ENCODE data around the gene SERPINB4.
"Not testable (repeated sequence)": the region's sequence is repeated elsewhere in the genome, so short reads cannot be mapped to it uniquely, and the experiment has no call there.

Gene SERPINB4

DNA sequence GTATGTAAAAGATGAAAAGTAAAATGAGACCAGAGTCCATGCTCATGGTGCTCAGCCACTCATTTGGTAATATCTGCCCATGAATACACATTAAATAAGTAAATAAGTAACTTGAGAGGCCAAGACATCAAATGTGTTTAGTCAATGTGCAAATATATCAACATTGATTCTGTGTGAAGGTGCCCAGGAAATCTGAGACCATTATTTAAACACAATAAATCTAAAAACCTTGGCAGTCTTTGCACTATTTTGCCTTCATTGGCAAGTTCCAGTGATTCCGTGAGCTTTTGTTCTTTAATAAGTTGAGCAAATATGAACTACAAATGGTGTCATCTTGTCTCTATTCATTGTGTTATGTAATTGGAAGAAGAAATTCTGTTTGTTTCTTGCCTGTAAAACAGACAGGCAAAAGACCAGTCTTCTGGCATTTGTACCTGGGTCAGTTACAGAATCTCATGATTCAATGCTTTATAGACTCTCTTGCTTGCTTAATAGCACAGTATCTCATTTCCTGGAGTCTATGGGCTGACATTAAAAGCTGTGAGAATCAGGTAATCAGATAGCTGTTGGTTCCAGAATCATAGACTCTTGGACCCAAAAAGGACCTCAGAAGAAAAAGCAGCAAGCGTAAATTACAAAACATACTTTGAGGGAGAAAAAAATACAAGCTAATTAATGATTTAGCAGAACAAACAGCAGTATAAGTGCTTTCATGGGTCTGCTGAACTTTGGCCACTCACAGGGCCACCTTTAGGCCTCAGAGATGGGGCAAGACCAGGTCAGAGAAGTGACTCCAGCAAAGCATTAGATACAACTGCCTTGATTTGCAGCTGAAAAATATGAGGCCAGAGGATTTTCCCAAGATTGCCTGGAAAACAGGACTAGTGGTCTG, 37.6 kb upstream of the SERPINB4 start:
- H3K9me3 Mint-ChIP-seq, result peaks cover 2% of the 10 kb centered on the region
- TF ChIP-seq, protein P1, sequence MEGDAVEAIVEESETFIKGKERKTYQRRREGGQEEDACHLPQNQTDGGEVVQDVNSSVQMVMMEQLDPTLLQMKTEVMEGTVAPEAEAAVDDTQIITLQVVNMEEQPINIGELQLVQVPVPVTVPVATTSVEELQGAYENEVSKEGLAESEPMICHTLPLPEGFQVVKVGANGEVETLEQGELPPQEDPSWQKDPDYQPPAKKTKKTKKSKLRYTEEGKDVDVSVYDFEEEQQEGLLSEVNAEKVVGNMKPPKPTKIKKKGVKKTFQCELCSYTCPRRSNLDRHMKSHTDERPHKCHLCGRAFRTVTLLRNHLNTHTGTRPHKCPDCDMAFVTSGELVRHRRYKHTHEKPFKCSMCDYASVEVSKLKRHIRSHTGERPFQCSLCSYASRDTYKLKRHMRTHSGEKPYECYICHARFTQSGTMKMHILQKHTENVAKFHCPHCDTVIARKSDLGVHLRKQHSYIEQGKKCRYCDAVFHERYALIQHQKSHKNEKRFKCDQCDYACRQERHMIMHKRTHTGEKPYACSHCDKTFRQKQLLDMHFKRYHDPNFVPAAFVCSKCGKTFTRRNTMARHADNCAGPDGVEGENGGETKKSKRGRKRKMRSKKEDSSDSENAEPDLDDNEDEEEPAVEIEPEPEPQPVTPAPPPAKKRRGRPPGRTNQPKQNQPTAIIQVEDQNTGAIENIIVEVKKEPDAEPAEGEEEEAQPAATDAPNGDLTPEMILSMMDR (IDR thresholded peaks at IDR 0.05; ENCODE audit: unreplicated experiment in 3 of 3), result no peak
- no peaks in the 10 kb centered on the region for H3K4me1 Mint-ChIP-seq
- no peaks in the 10 kb centered on the region for H3K36me3 Mint-ChIP-seq (ENCODE audit: low read depth)
- no peak overlapping the region for H3K4me3 Mint-ChIP-seq
- H3K27me3 Mint-ChIP-seq (ENCODE audit: low read depth), result no peaks in the 10 kb centered on the region
- peak overlapping the region in 1 of 3 experiments; percentile 28 for H3K27ac Mint-ChIP-seq

DNA sequence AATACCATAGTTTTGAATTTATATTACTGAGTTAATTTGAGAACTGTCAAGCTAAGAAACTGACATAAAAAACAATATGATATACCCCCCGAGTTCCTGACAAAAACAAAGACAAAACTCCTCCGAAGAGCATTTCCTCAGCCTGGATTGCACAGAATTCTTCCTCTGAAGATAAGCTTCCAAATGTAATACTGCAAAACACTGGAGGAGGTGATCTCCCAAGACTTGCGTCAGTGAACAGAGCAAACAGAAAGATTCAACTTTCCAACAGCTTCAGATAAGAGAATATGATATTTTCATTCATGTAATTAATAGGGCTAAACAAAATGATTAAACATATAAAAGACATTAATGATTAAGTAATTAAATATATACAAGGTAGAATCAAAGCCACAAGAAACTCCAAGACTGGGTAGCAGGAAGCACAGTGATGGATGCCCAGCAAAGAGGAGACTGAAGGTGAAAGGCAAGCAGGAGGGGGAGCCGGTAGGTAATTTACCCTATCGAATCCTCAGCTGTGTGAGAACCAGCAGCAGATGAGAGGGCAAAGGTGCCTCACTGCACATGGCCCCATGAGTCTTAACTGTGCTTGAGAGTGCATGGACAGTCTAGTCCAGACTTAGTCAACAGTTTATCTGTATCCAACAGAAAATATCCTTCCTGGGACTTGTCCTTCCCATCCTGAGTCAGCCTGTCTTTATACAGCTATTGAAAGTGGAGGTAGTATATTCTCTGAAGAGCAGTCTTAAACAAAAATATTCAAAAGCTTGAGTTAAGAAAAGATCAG, 36.0 kb upstream of the SERPINB4 start:
- no peaks in the 10 kb centered on the region for H3K4me1 Mint-ChIP-seq

DNA sequence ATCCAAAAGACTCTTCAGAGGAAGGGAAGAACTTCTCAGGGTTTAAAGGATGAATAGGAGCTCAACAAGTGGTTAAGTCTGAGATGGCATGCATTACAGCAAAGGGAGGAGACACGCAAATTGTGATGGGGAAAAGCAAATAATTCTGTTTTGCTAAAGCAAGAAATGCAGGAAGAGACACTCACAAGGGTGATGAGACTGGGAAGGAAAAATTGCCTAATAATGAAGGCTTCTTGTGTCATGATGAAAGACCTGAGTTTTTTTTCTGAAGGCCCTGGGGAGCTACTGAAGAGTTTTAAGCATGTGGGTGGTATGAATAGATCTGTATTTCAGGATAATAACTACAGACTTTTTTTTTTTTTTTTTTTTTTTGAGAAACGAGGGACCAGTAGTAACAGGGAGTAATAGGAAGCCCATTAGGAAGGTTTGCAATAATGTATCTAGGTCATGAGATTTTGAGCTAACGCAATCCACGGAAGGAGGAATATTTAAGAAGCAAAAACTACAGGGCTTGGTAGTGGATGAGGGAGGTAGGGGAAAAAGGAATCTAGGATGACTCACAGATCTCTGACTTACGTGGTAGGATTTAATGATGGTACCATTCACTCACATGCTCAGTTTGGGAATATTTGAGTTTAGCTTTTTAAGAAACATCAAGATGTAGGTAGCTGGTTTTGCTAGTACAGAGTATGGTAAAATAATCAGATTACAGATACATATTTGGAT, 33.6 kb upstream of the SERPINB4 start:
- no peaks in the 10 kb centered on the region for H3K27me3 Mint-ChIP-seq (ENCODE audit: low read depth)
- H3K4me1 Mint-ChIP-seq, result no peaks in the 10 kb centered on the region
- no peaks in the 10 kb centered on the region for H3K9me3 Mint-ChIP-seq
- H3K27ac Mint-ChIP-seq, result no peak overlapping the region
- H3K36me3 Mint-ChIP-seq (ENCODE audit: low read depth), result no peaks in the 10 kb centered on the region
- H3K4me3 Mint-ChIP-seq, result no peak overlapping the region
- TF ChIP-seq, protein P1 (IDR thresholded peaks at IDR 0.05; ENCODE audit: unreplicated experiment in 3 of 3), result no peak

More for the DNA sequence above, 36.0 kb upstream of the SERPINB4 start:
- no peaks in the 10 kb centered on the region for H3K36me3 Mint-ChIP-seq (ENCODE audit: low read depth)
- TF ChIP-seq, protein P1 (IDR thresholded peaks at IDR 0.05; ENCODE audit: unreplicated experiment in 3 of 3), result no peak
- H3K27ac Mint-ChIP-seq, result no peak overlapping the region
- H3K27me3 Mint-ChIP-seq (ENCODE audit: low read depth), result no peaks in the 10 kb centered on the region
- no peak overlapping the region for H3K4me3 Mint-ChIP-seq
- no peaks in the 10 kb centered on the region for H3K9me3 Mint-ChIP-seq

DNA sequence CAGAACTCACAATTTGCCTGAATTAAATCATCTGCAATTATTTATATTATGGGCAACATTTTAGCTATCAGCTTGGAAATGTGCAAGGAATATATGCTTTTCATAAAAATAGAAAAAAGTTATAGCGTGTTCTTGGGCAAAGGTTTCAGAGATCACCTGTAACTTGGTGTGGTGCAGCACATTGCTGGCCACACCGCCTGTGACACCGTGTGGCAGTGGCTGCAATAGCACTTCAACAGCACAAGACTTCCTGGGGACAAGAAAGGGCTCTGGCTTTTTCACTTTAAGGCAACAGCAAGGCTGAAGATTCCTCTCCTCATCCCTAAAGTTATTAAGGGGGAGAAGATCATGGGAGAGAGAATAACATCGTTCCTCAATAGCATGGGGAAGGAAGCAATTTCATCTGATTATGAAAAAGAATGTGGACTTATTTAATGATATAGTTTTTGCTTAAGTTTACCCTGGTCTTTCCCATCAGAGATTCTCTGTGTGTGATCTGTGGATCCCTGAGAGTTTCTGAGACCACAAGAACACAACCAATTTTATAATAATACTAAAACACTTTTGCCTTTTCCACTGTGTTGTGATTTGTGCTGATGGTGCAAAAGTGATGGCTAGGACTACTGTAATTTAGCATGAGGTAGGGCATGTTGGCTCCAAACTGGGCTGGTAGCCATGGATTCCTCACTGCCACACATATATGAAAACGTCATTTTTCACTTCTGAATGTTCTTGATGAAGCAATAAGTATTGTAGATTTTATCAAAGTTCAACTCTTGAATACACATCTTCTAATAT, 32.7 kb upstream of the SERPINB4 start:
- Mint-ChIP-seq H3K4me3 (no peak overlapping the region), H3K9me3 (no peaks in the 10 kb centered on the region), H3K27me3 (ENCODE audit: low read depth) (no peaks in the 10 kb centered on the region), H3K36me3 (ENCODE audit: low read depth) (no peaks in the 10 kb centered on the region), H3K4me1 (no peaks in the 10 kb centered on the region), H3K27ac (no peak overlapping the region)
- TF ChIP-seq, protein P1 (IDR thresholded peaks at IDR 0.05; ENCODE audit: unreplicated experiment in 3 of 3), result peak in 1 of 3 experiments; percentile 42

DNA sequence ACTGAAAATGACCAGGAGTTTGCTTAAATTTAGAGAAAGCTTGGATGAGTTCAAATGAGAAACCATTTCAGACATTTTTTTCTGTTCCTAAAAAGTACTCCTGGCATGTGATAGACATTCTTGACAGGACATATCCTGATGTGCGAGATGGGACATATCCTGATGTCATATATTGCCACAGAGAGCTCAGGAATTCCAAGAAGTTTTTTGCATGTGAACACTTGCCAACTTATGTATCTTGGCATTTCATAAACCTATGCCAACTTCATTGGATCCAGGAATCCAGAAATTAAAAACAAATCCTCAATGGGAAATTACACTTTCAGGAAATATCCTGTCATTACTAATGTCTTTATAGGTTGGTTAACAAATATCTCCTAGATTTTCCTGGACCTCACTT, 20.5 kb upstream of the SERPINB4 start:
- Mint-ChIP-seq H3K27ac (no peak overlapping the region), H3K4me3 (no peak overlapping the region), H3K27me3 (ENCODE audit: low read depth) (no peaks in the 10 kb centered on the region), H3K4me1 (no peaks in the 10 kb centered on the region), H3K36me3 (ENCODE audit: low read depth) (no peaks in the 10 kb centered on the region), H3K9me3 (peaks cover 17% of the 10 kb centered on the region)
- TF ChIP-seq, protein P1 (IDR thresholded peaks at IDR 0.05; ENCODE audit: unreplicated experiment in 3 of 3), result no peak

DNA sequence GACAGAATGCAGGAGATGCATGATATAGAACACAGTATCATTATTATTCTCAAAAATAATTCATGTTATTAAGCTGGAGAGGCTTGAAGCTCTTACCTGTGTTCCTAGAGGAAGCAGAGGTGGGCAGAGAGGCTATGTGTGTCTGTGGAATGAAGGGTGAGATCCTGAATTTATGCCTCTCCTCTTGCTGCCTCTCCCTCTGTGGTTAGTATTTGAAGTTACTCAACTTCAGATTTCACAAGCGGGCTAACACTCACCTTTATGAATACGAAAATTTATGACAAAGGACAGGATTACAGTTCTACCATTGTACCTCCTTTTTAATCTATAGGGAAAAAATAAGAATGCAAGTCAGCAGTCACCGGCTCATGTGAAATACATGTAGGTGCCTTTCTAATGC, 17.7 kb upstream of the SERPINB4 start, which contains the start of gene SERPINB3:
Gene SERPINB3 (minus strand): TSS at position 144 of the 400 bp plus-strand sequence. CDS start 677 bp downstream, outside the sequence.
- H3K27me3 Mint-ChIP-seq (ENCODE audit: low read depth); H3K4me3 Mint-ChIP-seq; H3K36me3 Mint-ChIP-seq (ENCODE audit: low read depth); H3K4me1 Mint-ChIP-seq; H3K27ac Mint-ChIP-seq: not testable (repeated sequence)
- peaks cover 12% of the 10 kb centered on the region for H3K9me3 Mint-ChIP-seq

DNA sequence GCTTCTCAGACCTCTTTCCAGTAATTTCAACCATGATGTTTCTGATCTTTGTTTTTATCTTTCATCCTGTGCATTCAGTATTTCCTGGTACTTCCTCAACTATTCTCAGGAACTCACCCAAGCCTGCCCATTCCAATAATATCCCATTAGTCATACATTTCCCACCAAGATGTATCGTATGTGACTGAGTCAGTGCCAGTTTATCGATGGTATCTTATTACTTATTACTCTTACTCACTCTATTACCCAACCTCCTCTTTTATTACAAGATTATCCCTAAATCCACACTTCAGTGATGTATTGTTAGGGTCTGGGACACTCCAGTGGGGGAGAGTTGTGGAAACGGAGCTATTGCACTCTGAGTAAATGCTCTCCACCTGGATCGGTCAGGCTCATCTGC, 14.9 kb upstream of the SERPINB4 start:
- H3K36me3 Mint-ChIP-seq (ENCODE audit: low read depth); H3K27ac Mint-ChIP-seq; H3K4me3 Mint-ChIP-seq; H3K27me3 Mint-ChIP-seq (ENCODE audit: low read depth); H3K9me3 Mint-ChIP-seq; H3K4me1 Mint-ChIP-seq: not testable (repeated sequence)

DNA sequence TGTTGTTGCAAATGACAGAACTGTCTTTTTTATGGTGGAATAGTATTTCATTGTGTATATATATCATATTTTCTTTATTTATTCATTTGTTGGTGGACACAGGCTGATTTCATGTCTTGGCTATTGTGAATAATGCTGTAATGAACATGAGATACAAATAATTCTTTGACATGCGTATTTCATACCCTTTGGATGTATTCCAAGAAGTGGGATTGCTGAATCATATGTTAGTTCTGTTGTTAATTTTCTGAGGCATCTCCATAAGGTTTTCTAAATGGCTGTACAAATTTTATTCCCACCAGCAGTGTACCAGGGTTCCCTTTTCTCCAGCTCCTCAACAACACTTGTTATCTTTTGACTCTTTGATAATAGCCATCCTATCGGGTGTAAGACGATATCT, 6.2 kb upstream of the SERPINB4 start:
- not testable (repeated sequence) for H3K9me3 Mint-ChIP-seq; H3K27ac Mint-ChIP-seq; H3K4me3 Mint-ChIP-seq; H3K27me3 Mint-ChIP-seq (ENCODE audit: low read depth); H3K4me1 Mint-ChIP-seq; H3K36me3 Mint-ChIP-seq (ENCODE audit: low read depth)

All from nephron (organoid).